MM.1S (cell line): ENCODE data around the gene DDX60.

ENCODE experiments used
- DNase-seq: peaks from one replicate; pipeline ENCODE4 v3.0.0-alpha.2; 2015
- H2AFZ ChIP-seq: fragments of 300-600 bp; sonication (generic); 2 replicates; pipeline ENCODE4 v1.6.0; 2016; ENCODE audit warnings: antibody characterized with exemption, low read length
- H3F3A ChIP-seq: fragments of 300-600 bp; sonication (generic); 2 replicates; pipeline ENCODE4 v1.6.1; 2016; ENCODE audit warnings: mild to moderate bottlenecking, antibody characterized with exemption, low read length, moderate library complexity, mixed read lengths; ENCODE audit not compliant: insufficient read depth
- H3K27ac ChIP-seq: fragments of 300-600 bp; sonication (generic); 2 replicates; pipeline ENCODE4 v1.5.1; 2016; ENCODE audit warnings: mild to moderate bottlenecking, low read length
- H3K27me3 ChIP-seq: fragments of 300-600 bp; sonication (generic); replicated peaks from 2 replicates; pipeline ENCODE4 v1.6.0; 2016; ENCODE audit warnings: low read length; ENCODE audit not compliant: insufficient read depth
- H3K36me3 ChIP-seq: fragments of 300-600 bp; sonication (generic); replicated peaks from 2 replicates; pipeline ENCODE4 v1.6.1; 2016; ENCODE audit warnings: mild to moderate bottlenecking, low read length, mixed read lengths; ENCODE audit not compliant: insufficient read depth
- H3K4me1 ChIP-seq: fragments of 300-600 bp; sonication (generic); 2 replicates; pipeline ENCODE4 v1.6.1; 2016; ENCODE audit warnings: low read length, mixed read lengths
- H3K4me2 ChIP-seq: fragments of 300-600 bp; sonication (generic); 2 replicates; pipeline ENCODE4 v1.6.0; 2016; ENCODE audit warnings: low read depth, low read length
- H3K4me3 ChIP-seq: fragments of 300-600 bp; sonication (generic); 2 replicates; pipeline ENCODE4 v1.5.1; 2016; ENCODE audit warnings: low read length, mixed read lengths
- H3K79me2 ChIP-seq: fragments of 300-600 bp; sonication (generic); 2 replicates; pipeline ENCODE4 v1.6.1; 2016; ENCODE audit warnings: mixed run types, low read length, mixed read lengths
- H3K9ac ChIP-seq: fragments of 300-600 bp; sonication (generic); 2 replicates; pipeline ENCODE4 v1.6.1; 2016; ENCODE audit warnings: low read length, mixed read lengths
- H3K9me2 ChIP-seq: fragments of 300-600 bp; sonication (generic); replicated peaks from 2 replicates; pipeline ENCODE4 v1.6.1; 2016; ENCODE audit warnings: mild to moderate bottlenecking, low read length, mixed read lengths; ENCODE audit not compliant: insufficient read depth
- H3K9me3 ChIP-seq: fragments of 300-600 bp; sonication (generic); replicated peaks from 2 replicates; pipeline ENCODE4 v1.6.1; 2016; ENCODE audit warnings: mild to moderate bottlenecking, low read length, mixed read lengths; ENCODE audit not compliant: insufficient read depth
- H4K20me1 ChIP-seq: fragments of 300-600 bp; sonication (generic); 2 replicates; pipeline ENCODE4 v1.6.1; 2016; ENCODE audit warnings: mild to moderate bottlenecking, low read length, moderate library complexity, mixed read lengths; ENCODE audit not compliant: insufficient read depth
- CTCF ChIP-seq: fragments of 300-600 bp; sonication (generic); IDR thresholded peaks from 2 replicates; pipeline ENCODE4 v1.5.1; 2016; ENCODE audit warnings: antibody characterized with exemption, low read length, mixed read lengths
- EZH2 ChIP-seq: fragments of 300-600 bp; sonication (generic); optimal IDR thresholded peaks from 2 replicates; pipeline ENCODE3; 2017; ENCODE audit warnings: low read depth, mild to moderate bottlenecking, antibody characterized with exemption, low read length, mixed read lengths
- EZH2phosphoT487 ChIP-seq: fragments of 300-600 bp; sonication (generic); IDR thresholded peaks from 2 replicates; pipeline ENCODE4 v1.6.1; 2018; ENCODE audit warnings: antibody characterized with exemption, low read length

DDX60 gene

GRCh38 chr4:168259096-168259495 lies 59.5 kb downstream of the DDX60 start:
- Histone ChIP-seq H3K9me2 (no peaks in the 10 kb centered on the region), H3K36me3 (no peaks in the 10 kb centered on the region), H3K4me3 (no peak overlapping the region), H3K9ac (no peak overlapping the region), H3K4me2 (peak overlapping the region; percentile 34; the same call in 1 of the 2 replicates), H3K4me1 (peaks cover 9% of the 10 kb centered on the region), H4K20me1 (no peaks in the 10 kb centered on the region), H3F3A (0 out of 2 replicates have a peak, but pooled peaks cover 3% of the 10 kb centered on the region), H3K79me2 (no peaks in the 10 kb centered on the region), H3K9me3 (no peaks in the 10 kb centered on the region), H3K27ac (no peak overlapping the region), H2AFZ (no peak overlapping the region), H3K27me3 (no peaks in the 10 kb centered on the region)
- TF ChIP-seq EZH2phosphoT487 (no peak), EZH2 (no peak), CTCF (no peak)
- DNase-seq: peak; percentile 23

GRCh38 chr4:168257768-168258167 lies 60.8 kb downstream of the DDX60 start:
- no peaks in the 10 kb centered on the region for H3K36me3 ChIP-seq
- DNase-seq: no peak
- TF ChIP-seq EZH2phosphoT487: no peak
- no peak for TF ChIP-seq CTCF
- no peak for TF ChIP-seq EZH2

GRCh38 chr4:168248176-168248710 lies 70.3 kb downstream of the DDX60 start:
- no peaks in the 10 kb centered on the region for H3K9me2 ChIP-seq
- H3K79me2 ChIP-seq: no peaks in the 10 kb centered on the region
- no peak overlapping the region for H3K27ac ChIP-seq
- TF ChIP-seq EZH2: no peak
- TF ChIP-seq EZH2phosphoT487: no peak
- TF ChIP-seq CTCF: no peak
- no peaks in the 10 kb centered on the region for H3K36me3 ChIP-seq
- H4K20me1 ChIP-seq: no peaks in the 10 kb centered on the region
- H2AFZ ChIP-seq: no peak overlapping the region
- no peak overlapping the region for H3K4me3 ChIP-seq
- no peaks in the 10 kb centered on the region for H3K27me3 ChIP-seq
- H3K9ac ChIP-seq: no peak overlapping the region
- H3K4me2 ChIP-seq: no peak overlapping the region
- H3F3A ChIP-seq: no peaks in the 10 kb centered on the region
- no peaks in the 10 kb centered on the region for H3K9me3 ChIP-seq
- no peaks in the 10 kb centered on the region for H3K4me1 ChIP-seq
- DNase-seq: no peak

More at GRCh38 chr4:168257768-168258167, 60.8 kb downstream of the DDX60 start:
- Histone ChIP-seq H3K27ac (no peak overlapping the region), H3K9ac (no peak overlapping the region), H3K4me3 (no peak overlapping the region), H2AFZ (no peak overlapping the region), H3K79me2 (no peaks in the 10 kb centered on the region), H3K27me3 (no peaks in the 10 kb centered on the region), H3K9me2 (no peaks in the 10 kb centered on the region), H3K4me1 (peaks cover 9% of the 10 kb centered on the region), H4K20me1 (no peaks in the 10 kb centered on the region), H3K4me2 (no peak overlapping the region), H3F3A (0 out of 2 replicates have a peak, but pooled peaks cover 3% of the 10 kb centered on the region), H3K9me3 (no peaks in the 10 kb centered on the region)
